Hepatocyte (in vitro differentiated cells): ENCODE measurements around the gene CORIN. TPM values are rescaled to one million over a fixed set of nuclear protein-coding genes. Genes with fewer than 3 reads are reported as not detected.

Experiments
- DNase-seq: peaks from one replicate; pipeline ENCODE4 v3.0.0-alpha.2; 2016; ENCODE audit warnings: low spot score
- H2AFZ ChIP-seq: fragments of 200-600 bp; sonication (generic); 2 replicates; pipeline ENCODE4 v1.6.0; 2016; ENCODE audit warnings: antibody characterized with exemption, mild to moderate bottlenecking
- H3K27ac ChIP-seq: fragments of 200-600 bp; sonication (generic); 2 replicates; pipeline ENCODE4 v1.5.1; 2016; ENCODE audit warnings: mild to moderate bottlenecking
- H3K27me3 ChIP-seq: fragments of 200-600 bp; sonication (generic); 2 replicates; pipeline ENCODE4 v1.6.1; 2016
- H3K36me3 ChIP-seq: fragments of 200-600 bp; sonication (generic); replicated peaks from 2 replicates; pipeline ENCODE4 v1.5.1; 2016; ENCODE audit warnings: low read depth; ENCODE audit not compliant: insufficient read depth
- H3K4me1 ChIP-seq: fragments of 200-600 bp; sonication (generic); 2 replicates; pipeline ENCODE4 v1.5.1; 2016; ENCODE audit warnings: mild to moderate bottlenecking, moderate library complexity; ENCODE audit not compliant: insufficient read depth
- H3K4me2 ChIP-seq: fragments of 200-600 bp; sonication (generic); 2 replicates; pipeline ENCODE4 v1.6.0; 2016
- H3K4me3 ChIP-seq: fragments of 200-600 bp; sonication (generic); 2 replicates; pipeline ENCODE4 v1.5.1; 2016; ENCODE audit warnings: mild to moderate bottlenecking
- H3K79me2 ChIP-seq: fragments of 200-600 bp; sonication (generic); 2 replicates; pipeline ENCODE4 v1.6.0; 2017; ENCODE audit warnings: mild to moderate bottlenecking
- H3K9me2 ChIP-seq: fragments of 200-600 bp; sonication (generic); replicated peaks from 2 replicates; pipeline ENCODE4 v1.6.0; 2017; ENCODE audit warnings: mild to moderate bottlenecking; ENCODE audit not compliant: insufficient read depth
- H3K9me3 ChIP-seq: fragments of 200-600 bp; sonication (generic); 2 replicates; pipeline ENCODE4 v1.5.1; 2016; ENCODE audit warnings: low read depth, mild to moderate bottlenecking
- H4K20me1 ChIP-seq: fragments of 200-600 bp; sonication (generic); 2 replicates; pipeline ENCODE4 v1.6.0; 2016; ENCODE audit warnings: mild to moderate bottlenecking; ENCODE audit not compliant: insufficient read depth, poor library complexity, severe bottlenecking
- EZH2 ChIP-seq: fragments of 200-600 bp; sonication (generic); IDR thresholded peaks from 2 replicates; pipeline ENCODE4 v1.6.1; 2016; ENCODE audit warnings: antibody characterized with exemption, mild to moderate bottlenecking, borderline replicate concordance
- EZH2phosphoT487 ChIP-seq: fragments of 200-600 bp; sonication (generic); IDR thresholded peaks from one replicate; pipeline ENCODE4 v1.6.1; 2018; ENCODE audit warnings: antibody characterized with exemption, mild to moderate bottlenecking, low read depth, moderate library complexity; ENCODE audit not compliant: unreplicated experiment, severe bottlenecking
- WGBS: methylation state at CpG from one replicate; pipeline ENCODE4 v1.1.6; 2016; ENCODE audit warnings: low lambda C conversion rate; ENCODE audit errors: missing lambda C conversion rate; 5-methylcytosine and 5-hydroxymethylcytosine counted together
- polyA plus RNA-seq: library from polyadenylated mRNA; unstranded; fragments of >200 nt; fragmentation: Nextera tagmentation; extraction: Ambion mirVana; gene quantifications from 2 replicates; pipeline ENCODE4 v1.2.1, GENCODE V29; 2016
- total RNA-seq: library from RNA; depleted of rRNA; stranded (reverse); fragments of >200 nt; gene quantifications from 2 replicates; pipeline ENCODE4 v1.2.3, GENCODE V29; 2014
- TF ChIP-seq, protein P1 (sequence below): fragments of 200-600 bp; sonication (generic); IDR thresholded peaks from 2 replicates; pipeline ENCODE4 v1.5.1; 2016; ENCODE audit warnings: antibody characterized with exemption, mild to moderate bottlenecking; ENCODE audit not compliant: poor library complexity

The CORIN gene
- total and polyA plus RNA-seq, 2 experiments from 2014 or later: 0.13 to 0.40 TPM

DNA sequence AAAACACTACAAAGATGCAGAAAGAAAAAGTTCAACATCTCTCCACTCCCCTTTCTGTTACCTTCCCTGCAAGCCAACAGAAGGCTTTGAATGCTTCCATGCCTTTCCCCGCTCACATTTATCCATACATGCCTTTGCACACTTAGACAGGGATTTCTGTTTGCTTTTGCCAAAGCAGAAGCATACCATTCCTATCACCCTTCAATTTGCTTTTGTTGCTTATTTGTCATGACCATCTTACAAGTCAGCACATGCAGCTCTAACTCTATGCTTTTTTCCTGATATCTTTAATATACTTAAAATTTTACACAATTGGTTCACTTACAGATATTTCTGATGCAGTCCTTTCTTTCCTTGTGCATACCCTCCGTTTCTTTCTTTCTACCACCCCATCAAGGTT lies 169.6 kb downstream of the CORIN start:
- WGBS: 80% methylated on average over 2 of the region's 2 CpGs
- no peak for TF ChIP-seq EZH2
- TF ChIP-seq, protein P1, sequence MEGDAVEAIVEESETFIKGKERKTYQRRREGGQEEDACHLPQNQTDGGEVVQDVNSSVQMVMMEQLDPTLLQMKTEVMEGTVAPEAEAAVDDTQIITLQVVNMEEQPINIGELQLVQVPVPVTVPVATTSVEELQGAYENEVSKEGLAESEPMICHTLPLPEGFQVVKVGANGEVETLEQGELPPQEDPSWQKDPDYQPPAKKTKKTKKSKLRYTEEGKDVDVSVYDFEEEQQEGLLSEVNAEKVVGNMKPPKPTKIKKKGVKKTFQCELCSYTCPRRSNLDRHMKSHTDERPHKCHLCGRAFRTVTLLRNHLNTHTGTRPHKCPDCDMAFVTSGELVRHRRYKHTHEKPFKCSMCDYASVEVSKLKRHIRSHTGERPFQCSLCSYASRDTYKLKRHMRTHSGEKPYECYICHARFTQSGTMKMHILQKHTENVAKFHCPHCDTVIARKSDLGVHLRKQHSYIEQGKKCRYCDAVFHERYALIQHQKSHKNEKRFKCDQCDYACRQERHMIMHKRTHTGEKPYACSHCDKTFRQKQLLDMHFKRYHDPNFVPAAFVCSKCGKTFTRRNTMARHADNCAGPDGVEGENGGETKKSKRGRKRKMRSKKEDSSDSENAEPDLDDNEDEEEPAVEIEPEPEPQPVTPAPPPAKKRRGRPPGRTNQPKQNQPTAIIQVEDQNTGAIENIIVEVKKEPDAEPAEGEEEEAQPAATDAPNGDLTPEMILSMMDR: no peak
- TF ChIP-seq EZH2phosphoT487: no peak
- Histone ChIP-seq H3K4me1 (no peaks in the 10 kb centered on the region), H3K36me3 (no peaks in the 10 kb centered on the region), H3K4me3 (no peak overlapping the region), H3K27me3 (no peaks in the 10 kb centered on the region), H3K9me2 (no peaks in the 10 kb centered on the region), H2AFZ (no peak overlapping the region), H3K9me3 (no peaks in the 10 kb centered on the region), H3K79me2 (no peaks in the 10 kb centered on the region), H4K20me1 (no peaks in the 10 kb centered on the region), H3K4me2 (no peak overlapping the region), H3K27ac (no peak overlapping the region)
- DNase-seq: no peak

- no peak overlapping the region for H3K4me2 ChIP-seq
- H3K27me3 ChIP-seq: no peaks in the 10 kb centered on the region
- no peak overlapping the region for H3K4me3 ChIP-seq
- H3K79me2 ChIP-seq: no peaks in the 10 kb centered on the region
- WGBS: 90% methylated on average over 3 of the region's 3 CpGs
- no peaks in the 10 kb centered on the region for H4K20me1 ChIP-seq
- H3K9me2 ChIP-seq: no peaks in the 10 kb centered on the region
- no peaks in the 10 kb centered on the region for H3K36me3 ChIP-seq
- H2AFZ ChIP-seq: no peak overlapping the region
- no peak for DNase-seq
- no peak overlapping the region for H3K27ac ChIP-seq
- H3K9me3 ChIP-seq: no peaks in the 10 kb centered on the region
- TF ChIP-seq EZH2phosphoT487 (no peak), EZH2 (no peak)
- TF ChIP-seq, protein P1: no peak
- H3K4me1 ChIP-seq: no peaks in the 10 kb centered on the region
Observed at GRCh38 chr4:47667552-47667951, 170.3 kb downstream of the CORIN start.

GRCh38 chr4:47664051-47664826 lies 173.6 kb downstream of the CORIN start:
- H4K20me1 ChIP-seq: no peaks in the 10 kb centered on the region
- DNase-seq: no peak
- H3K4me1 ChIP-seq: no peaks in the 10 kb centered on the region
- WGBS: 91% methylated on average over 8 of the region's 8 CpGs
- TF ChIP-seq EZH2phosphoT487 (no peak), EZH2 (no peak)
- TF ChIP-seq, protein P1: no peak
- H3K79me2 ChIP-seq: no peaks in the 10 kb centered on the region
- no peak overlapping the region for H3K4me2 ChIP-seq
- no peak overlapping the region for H3K4me3 ChIP-seq
- no peaks in the 10 kb centered on the region for H3K9me2 ChIP-seq
- H2AFZ ChIP-seq: no peak overlapping the region
- no peaks in the 10 kb centered on the region for H3K27me3 ChIP-seq
- no peaks in the 10 kb centered on the region for H3K36me3 ChIP-seq
- no peaks in the 10 kb centered on the region for H3K9me3 ChIP-seq
- no peak overlapping the region for H3K27ac ChIP-seq
